Measurements from ENCODE around the gene NOP16. TPM values are rescaled to one million over a fixed set of nuclear protein-coding genes. Genes with fewer than 3 reads are reported as not detected.
"Not testable (repeated sequence)": the region's sequence is repeated elsewhere in the genome, so short reads cannot be mapped to it uniquely, and the experiment has no call there.

Gene NOP16
- total and polyA plus RNA-seq, 2 experiments from 2014 or later = 15.2 to 68.7 TPM

GRCh38 chr5:176408590-176408989 is 20.2 kb upstream of the NOP16 start:
- Histone ChIP-seq H3K27me3 (replicated peaks; ENCODE audit: insufficient read depth) (no peaks in the 10 kb centered on the region), H3K9me3 (ENCODE audit: low read depth) (no peaks in the 10 kb centered on the region), H3K9me2 (ENCODE audit: insufficient read depth) (no peaks in the 10 kb centered on the region), H2AFZ (no peak overlapping the region), H3K9ac (no peak overlapping the region), H3K4me2 (ENCODE audit: unreplicated experiment) (no peak overlapping the region), H3K27ac (no peak overlapping the region), H3F3A (ENCODE audit: insufficient read depth) (no peaks in the 10 kb centered on the region), H3K79me2 (ENCODE audit: insufficient read depth) (peaks cover 38% of the 10 kb centered on the region), H3K36me3 (ENCODE audit: low read depth) (peaks cover 3% of the 10 kb centered on the region; the same call in 1 of the 2 replicates), H3K4me3 (no peak overlapping the region), H3K4me1 (ENCODE audit: insufficient read depth) (peaks cover 23% of the 10 kb centered on the region), H4K20me1 (ENCODE audit: insufficient read depth) (no peaks in the 10 kb centered on the region)
- in situ Hi-C loops (cut with MboI) = no loop called here
- 68 to 78% methylated on average over 5 of the region's 5 CpGs for WGBS, 2 experiments (ENCODE audit: low coverage in 1 of 2, low lambda C conversion rate in 2 of 2, missing lambda C conversion rate in 2 of 2)
- TF ChIP-seq EZH2 (IDR thresholded peaks at IDR 0.05; ENCODE audit: insufficient read depth, poor library complexity, severe bottlenecking) (no peak), EZH2phosphoT487 (IDR thresholded peaks at IDR 0.05; ENCODE audit: insufficient read depth, low read depth) (no peak)
- no peak for DNase-seq

GRCh38 chr5:176408252-176408573 is 19.8 kb upstream of the NOP16 start:
- H3K4me2 ChIP-seq (ENCODE audit: unreplicated experiment); H3K9me2 ChIP-seq (ENCODE audit: insufficient read depth); H3K4me3 ChIP-seq; H3K27me3 ChIP-seq (replicated peaks; ENCODE audit: insufficient read depth); DNase-seq; H3F3A ChIP-seq (ENCODE audit: insufficient read depth); H3K9me3 ChIP-seq (ENCODE audit: low read depth); H3K36me3 ChIP-seq (ENCODE audit: low read depth); in situ Hi-C loops (cut with MboI); H2AFZ ChIP-seq; H3K9ac ChIP-seq; H3K27ac ChIP-seq; H4K20me1 ChIP-seq (ENCODE audit: insufficient read depth): not testable (repeated sequence)
- peaks cover 20% of the 10 kb centered on the region for H3K4me1 ChIP-seq (ENCODE audit: insufficient read depth)
- WGBS, 2 experiments (ENCODE audit: low coverage in 1 of 2, low lambda C conversion rate in 2 of 2, missing lambda C conversion rate in 2 of 2) = 57 to 62% methylated on average over 10 of the region's 10 CpGs
- H3K79me2 ChIP-seq (ENCODE audit: insufficient read depth) = peaks cover 35% of the 10 kb centered on the region

- Histone ChIP-seq H3K4me3 (no peak overlapping the region), H3K27me3 (replicated peaks; ENCODE audit: insufficient read depth) (no peaks in the 10 kb centered on the region), H3K9ac (no peak overlapping the region), H3K9me3 (ENCODE audit: low read depth) (no peaks in the 10 kb centered on the region), H2AFZ (no peak overlapping the region), H3F3A (ENCODE audit: insufficient read depth) (no peaks in the 10 kb centered on the region), H3K27ac (no peak overlapping the region), H3K4me1 (ENCODE audit: insufficient read depth) (peaks cover 14% of the 10 kb centered on the region), H3K4me2 (ENCODE audit: unreplicated experiment) (no peak overlapping the region), H3K9me2 (ENCODE audit: insufficient read depth) (no peaks in the 10 kb centered on the region), H4K20me1 (ENCODE audit: insufficient read depth) (no peaks in the 10 kb centered on the region), H3K79me2 (ENCODE audit: insufficient read depth) (peaks cover 32% of the 10 kb centered on the region), H3K36me3 (ENCODE audit: low read depth) (peaks cover 3% of the 10 kb centered on the region; the same call in 1 of the 2 replicates)
- in situ Hi-C loops (cut with MboI) = no loop called here
- DNase-seq = no peak
- 57 to 62% methylated on average over 6 of the region's 6 CpGs for WGBS, 2 experiments (ENCODE audit: low coverage in 1 of 2, low lambda C conversion rate in 2 of 2, missing lambda C conversion rate in 2 of 2)
- TF ChIP-seq EZH2 (IDR thresholded peaks at IDR 0.05; ENCODE audit: insufficient read depth, poor library complexity, severe bottlenecking) = no peak
- TF ChIP-seq EZH2phosphoT487 (IDR thresholded peaks at IDR 0.05; ENCODE audit: insufficient read depth, low read depth) = no peak
Observed at GRCh38 chr5:176407456-176408251, 19.3 kb upstream of the NOP16 start.

- Histone ChIP-seq H3K27ac (no peak overlapping the region), H3K79me2 (ENCODE audit: insufficient read depth) (peaks cover 22% of the 10 kb centered on the region), H3K4me1 (ENCODE audit: insufficient read depth) (peaks cover 5% of the 10 kb centered on the region; the same call in 1 of the 2 replicates), H3K27me3 (replicated peaks; ENCODE audit: insufficient read depth) (no peaks in the 10 kb centered on the region), H3K36me3 (ENCODE audit: low read depth) (peaks cover 3% of the 10 kb centered on the region; the same call in 1 of the 2 replicates), H3K9me3 (ENCODE audit: low read depth) (no peaks in the 10 kb centered on the region), H3K4me2 (ENCODE audit: unreplicated experiment) (no peak overlapping the region), H3F3A (ENCODE audit: insufficient read depth) (no peaks in the 10 kb centered on the region), H2AFZ (no peak overlapping the region), H3K4me3 (no peak overlapping the region), H3K9ac (no peak overlapping the region), H4K20me1 (ENCODE audit: insufficient read depth) (no peaks in the 10 kb centered on the region), H3K9me2 (ENCODE audit: insufficient read depth) (no peaks in the 10 kb centered on the region)
- WGBS, 2 experiments (ENCODE audit: low coverage in 1 of 2, low lambda C conversion rate in 2 of 2, missing lambda C conversion rate in 2 of 2) = 88 to 95% methylated on average over 9 of the region's 9 CpGs
- no peak for TF ChIP-seq EZH2phosphoT487 (IDR thresholded peaks at IDR 0.05; ENCODE audit: insufficient read depth, low read depth)
- no peak for TF ChIP-seq EZH2 (IDR thresholded peaks at IDR 0.05; ENCODE audit: insufficient read depth, poor library complexity, severe bottlenecking)
- in situ Hi-C loops (cut with MboI) = no loop called here
- no peak for DNase-seq
Observed at GRCh38 chr5:176406436-176407052, 18.1 kb upstream of the NOP16 start.

All from GM23248 (cell line).